Gastroesophageal sphincter (tissue), 4 donors: ENCODE measurements around the gene L3HYPDH. TPM values are rescaled to one million over a fixed set of nuclear protein-coding genes. Genes with fewer than 3 reads are reported as not detected.
"Not testable (repeated sequence)": the region's sequence is repeated elsewhere in the genome, so short reads cannot be mapped to it uniquely, and the experiment has no call there.

ENCODE experiments used
- ATAC-seq: fragments of 150-250 bp; one replicate; pipeline ENCODE4 v1.9.1; 2016; ENCODE audit warnings: mild to moderate bottlenecking, moderate library complexity
- H3K27ac ChIP-seq, 4 donors: fragments of 200-600 bp; sonication (generic) in 3 of 4; 1 replicate in 3 of 4; 2 replicates in 1 of 4; pipeline ENCODE4 v1.5.1; 2016 to 2019
- H3K27me3 ChIP-seq: fragments of 200-600 bp; sonication (generic); one replicate; pipeline ENCODE4 v1.5.1; 2019
- H3K36me3 ChIP-seq, 2 donors: fragments of 200-600 bp; sonication (generic); one replicate each; pipeline ENCODE4 v1.5.1; 2019; ENCODE audit warnings: control low read depth in 1 of 2
- H3K4me1 ChIP-seq, 3 donors: fragments of 200-600 bp; sonication (generic); 1 replicate in 2 of 3; 2 replicates in 1 of 3; pipeline ENCODE4 v1.5.1; 2016 to 2019; ENCODE audit warnings: control low read depth in 2 of 3
- H3K4me3 ChIP-seq, 2 donors: fragments of 200-600 bp; sonication (generic); one replicate each; pipeline ENCODE4 v1.5.1; 2019; ENCODE audit warnings: mild to moderate bottlenecking in 1 of 2, moderate library complexity in 1 of 2
- H3K9me3 ChIP-seq, 3 donors: fragments of 200-600 bp; sonication (generic); one replicate each; pipeline ENCODE4 v1.5.1; 2017 to 2019; ENCODE audit warnings: control low read depth in 2 of 3
- EP300 ChIP-seq: sonication (generic); formaldehyde crosslinking; IDR thresholded peaks from one replicate; pipeline ENCODE4 v1.6.1; 2017; ENCODE audit warnings: antibody characterized with exemption, mild to moderate bottlenecking
- POLR2A ChIP-seq, 2 donors: fragments of 450-650 bp; IDR thresholded peaks; one replicate each; pipeline ENCODE4 v1.6.1; 2017; ENCODE audit warnings: antibody characterized with exemption in 2 of 2, mild to moderate bottlenecking in 2 of 2, moderate library complexity in 1 of 2
- POLR2AphosphoS5 ChIP-seq: sonication (generic); formaldehyde crosslinking; IDR thresholded peaks from one replicate; pipeline ENCODE4 v1.6.1; 2017; ENCODE audit warnings: antibody characterized with exemption
- WGBS, 2 donors: methylation state at CpG; one replicate each; pipeline ENCODE4 v1.1.5; 2018; ENCODE audit warnings: low coverage in 1 of 2; 5-methylcytosine and 5-hydroxymethylcytosine counted together
- total RNA-seq, 4 donors: library from RNA; depleted of rRNA; stranded (reverse); fragments of >200 nt; gene quantifications; one replicate each; pipeline ENCODE4 v1.1.0, GENCODE V29; 2016
- TF ChIP-seq, protein P1 (sequence below), 4 experiments: fragments of 200-600 bp in 2 of 4; fragments of 450-650 bp in 2 of 4; sonication (generic) in 1 of 4; IDR thresholded peaks; one replicate each; pipeline ENCODE4 v1.5.1; 2017 to 2019; ENCODE audit warnings: antibody characterized with exemption in 4 of 4, mild to moderate bottlenecking in 2 of 4, moderate library complexity in 2 of 4

Gene L3HYPDH
- total RNA-seq, 4 donors from 2014 or later: 24.5 to 37.7 (median 33.3) TPM

- peaks cover 0 to 6% of the 10 kb centered on the region in 2 donors for H3K36me3 ChIP-seq
- H3K27ac ChIP-seq: no peak overlapping the region
- no peaks in the 10 kb centered on the region for H3K9me3 ChIP-seq
- ATAC-seq: no peak
- no peaks in the 10 kb centered on the region for H3K27me3 ChIP-seq
- H3K4me1 ChIP-seq: no peaks in the 10 kb centered on the region
- WGBS, 2 donors: 98 to 100% methylated on average over 3 of the region's 3 CpGs
- TF ChIP-seq EP300: no peak
- TF ChIP-seq, protein P1, sequence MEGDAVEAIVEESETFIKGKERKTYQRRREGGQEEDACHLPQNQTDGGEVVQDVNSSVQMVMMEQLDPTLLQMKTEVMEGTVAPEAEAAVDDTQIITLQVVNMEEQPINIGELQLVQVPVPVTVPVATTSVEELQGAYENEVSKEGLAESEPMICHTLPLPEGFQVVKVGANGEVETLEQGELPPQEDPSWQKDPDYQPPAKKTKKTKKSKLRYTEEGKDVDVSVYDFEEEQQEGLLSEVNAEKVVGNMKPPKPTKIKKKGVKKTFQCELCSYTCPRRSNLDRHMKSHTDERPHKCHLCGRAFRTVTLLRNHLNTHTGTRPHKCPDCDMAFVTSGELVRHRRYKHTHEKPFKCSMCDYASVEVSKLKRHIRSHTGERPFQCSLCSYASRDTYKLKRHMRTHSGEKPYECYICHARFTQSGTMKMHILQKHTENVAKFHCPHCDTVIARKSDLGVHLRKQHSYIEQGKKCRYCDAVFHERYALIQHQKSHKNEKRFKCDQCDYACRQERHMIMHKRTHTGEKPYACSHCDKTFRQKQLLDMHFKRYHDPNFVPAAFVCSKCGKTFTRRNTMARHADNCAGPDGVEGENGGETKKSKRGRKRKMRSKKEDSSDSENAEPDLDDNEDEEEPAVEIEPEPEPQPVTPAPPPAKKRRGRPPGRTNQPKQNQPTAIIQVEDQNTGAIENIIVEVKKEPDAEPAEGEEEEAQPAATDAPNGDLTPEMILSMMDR (IDR thresholded peaks at IDR 0.05): no peak
- TF ChIP-seq POLR2AphosphoS5: no peak
- TF ChIP-seq POLR2A (IDR thresholded peaks at IDR 0.05): no peak
- H3K4me3 ChIP-seq: no peak overlapping the region
Observed at GRCh38 chr14:59450716-59451115, 33.5 kb downstream of the L3HYPDH start.

GRCh38 chr14:59448673-59449072, 35.5 kb downstream of the L3HYPDH start:
- H3K27me3 ChIP-seq, H3K36me3 ChIP-seq, H3K27ac ChIP-seq, H3K4me3 ChIP-seq, ATAC-seq, H3K4me1 ChIP-seq, H3K9me3 ChIP-seq: not testable (repeated sequence)
- 86% methylated on average over 2 of the region's 2 CpGs; no CpG with 5 or more reads in 1 of the 2 donors for WGBS, 2 donors

GRCh38 chr14:59439256-59439965, 44.8 kb downstream of the L3HYPDH start:
- peaks cover 0 to 36% (median 8%) of the 10 kb centered on the region in 3 donors for H3K4me1 ChIP-seq
- no peak overlapping the region for H3K4me3 ChIP-seq
- peak; percentile 50 for ATAC-seq
- H3K36me3 ChIP-seq: no peaks in the 10 kb centered on the region
- H3K27me3 ChIP-seq: no peaks in the 10 kb centered on the region
- H3K9me3 ChIP-seq: no peaks in the 10 kb centered on the region
- H3K27ac ChIP-seq: peak overlapping the region; percentile 10 to 55 (median 28)
- WGBS, 2 donors: 12 to 43% methylated on average over 2 to 5 of the region's 5 CpGs
- no peak for TF ChIP-seq POLR2A (IDR thresholded peaks at IDR 0.05)
- TF ChIP-seq EP300: no peak
- TF ChIP-seq, protein P1 (IDR thresholded peaks at IDR 0.05): no peak
- no peak for TF ChIP-seq POLR2AphosphoS5

GRCh38 chr14:59438195-59438647, 46.0 kb downstream of the L3HYPDH start:
- peaks cover 0 to 28% (median 8%) of the 10 kb centered on the region in 3 donors for H3K4me1 ChIP-seq
- 80% methylated on average over 1 of the region's 1 CpG; no CpG with 5 or more reads in 1 of the 2 donors for WGBS, 2 donors
- H3K27ac ChIP-seq: peak overlapping the region; percentile 10 to 55 (median 34)

DNA sequence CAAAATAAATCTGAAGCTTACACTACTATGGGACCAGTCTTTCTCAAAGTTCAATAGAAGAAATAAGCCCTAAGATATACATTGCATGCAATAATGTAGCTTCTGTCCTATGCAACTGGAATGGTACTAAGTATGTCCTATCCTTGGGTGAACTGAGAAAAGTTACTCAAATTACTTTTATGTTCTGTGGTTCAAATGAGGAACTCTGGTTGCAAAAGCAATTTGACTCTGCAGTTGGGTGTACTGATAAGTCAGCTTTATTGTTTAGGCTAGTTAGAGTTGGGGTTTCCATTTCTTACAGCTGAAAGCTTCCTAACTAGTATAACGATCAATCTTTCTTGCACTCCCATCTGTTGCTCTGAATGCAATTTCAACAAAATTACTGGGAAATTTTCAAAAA, 48.2 kb downstream of the L3HYPDH start:
- WGBS, 2 donors: 60 to 100% methylated on average over 1 of the region's 1 CpG

More at GRCh38 chr14:59438195-59438647, 46.0 kb downstream of the L3HYPDH start:
- no peak overlapping the region for H3K4me3 ChIP-seq
- no peak for TF ChIP-seq POLR2AphosphoS5
- TF ChIP-seq EP300: no peak
- no peak for TF ChIP-seq POLR2A (IDR thresholded peaks at IDR 0.05)
- TF ChIP-seq, protein P1 (IDR thresholded peaks at IDR 0.05): no peak
- H3K36me3 ChIP-seq: no peaks in the 10 kb centered on the region
- no peaks in the 10 kb centered on the region for H3K9me3 ChIP-seq
- H3K27me3 ChIP-seq: no peaks in the 10 kb centered on the region
- no peak for ATAC-seq

More for the DNA sequence above, 48.2 kb downstream of the L3HYPDH start:
- no peaks in the 10 kb centered on the region for H3K27me3 ChIP-seq
- H3K36me3 ChIP-seq: no peaks in the 10 kb centered on the region
- H3K9me3 ChIP-seq: no peaks in the 10 kb centered on the region
- no peak overlapping the region for H3K4me3 ChIP-seq
- no peak for ATAC-seq
- peaks cover 0 to 28% (median 8%) of the 10 kb centered on the region in 3 donors for H3K4me1 ChIP-seq
- TF ChIP-seq, protein P1 (IDR thresholded peaks at IDR 0.05): no peak
- TF ChIP-seq POLR2A (IDR thresholded peaks at IDR 0.05): no peak
- no peak for TF ChIP-seq POLR2AphosphoS5
- TF ChIP-seq EP300: no peak
- no peak overlapping the region for H3K27ac ChIP-seq
